Measurements from ENCODE around the gene SPAG5. TPM values are rescaled to one million over a fixed set of nuclear protein-coding genes. Genes with fewer than 3 reads are reported as not detected.

SPAG5 gene
- total RNA-seq, 4 donors from 2014 or later, result 5.7 to 13.5 (median 7.0) TPM

DNA sequence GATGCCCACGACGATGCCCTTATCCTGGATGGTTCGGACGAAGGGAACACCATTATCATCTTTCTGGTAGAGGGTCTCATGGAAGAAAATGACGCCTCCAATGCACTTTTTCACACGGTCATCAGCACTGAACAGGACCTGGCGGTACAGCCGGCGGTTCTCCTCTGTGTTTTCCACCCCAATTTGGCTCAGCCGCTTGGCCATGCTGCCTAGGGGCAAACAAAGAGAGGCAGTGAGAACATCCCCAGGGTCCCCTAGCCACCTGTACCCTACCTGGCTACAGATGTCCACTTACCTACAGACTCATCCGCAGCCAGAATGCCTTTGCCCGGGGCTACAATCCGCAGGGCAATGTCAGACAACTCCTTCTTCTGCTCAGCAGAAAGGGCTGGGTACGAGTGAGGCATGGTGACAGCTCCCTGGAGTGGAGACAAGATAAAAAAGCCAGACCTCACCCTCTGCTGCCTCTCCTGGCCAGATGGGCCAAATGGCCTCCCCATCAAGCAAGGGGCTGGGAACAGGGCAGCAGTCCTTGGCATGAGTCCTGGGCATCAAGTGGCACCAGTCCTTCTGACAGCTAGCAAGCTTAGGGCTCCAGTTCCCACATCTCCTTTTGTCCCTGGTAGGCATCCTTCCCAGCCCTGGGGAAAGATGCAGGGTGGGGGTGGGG is 23.6 kb downstream of the SPAG5 start:
- Histone ChIP-seq H3K4me1 (peaks cover 23% of the 10 kb centered on the region), H3K9me3 (no peaks in the 10 kb centered on the region), H3K27me3 (no peaks in the 10 kb centered on the region), H3K27ac (no peak overlapping the region), H3K4me3 (no peak overlapping the region), H3K36me3 (peaks cover 13% of the 10 kb centered on the region)
- WGBS, result 90% methylated on average over 14 of the region's 14 CpGs
- TF ChIP-seq EP300 (IDR thresholded peaks at IDR 0.05), result no peak
- TF ChIP-seq, protein P1, sequence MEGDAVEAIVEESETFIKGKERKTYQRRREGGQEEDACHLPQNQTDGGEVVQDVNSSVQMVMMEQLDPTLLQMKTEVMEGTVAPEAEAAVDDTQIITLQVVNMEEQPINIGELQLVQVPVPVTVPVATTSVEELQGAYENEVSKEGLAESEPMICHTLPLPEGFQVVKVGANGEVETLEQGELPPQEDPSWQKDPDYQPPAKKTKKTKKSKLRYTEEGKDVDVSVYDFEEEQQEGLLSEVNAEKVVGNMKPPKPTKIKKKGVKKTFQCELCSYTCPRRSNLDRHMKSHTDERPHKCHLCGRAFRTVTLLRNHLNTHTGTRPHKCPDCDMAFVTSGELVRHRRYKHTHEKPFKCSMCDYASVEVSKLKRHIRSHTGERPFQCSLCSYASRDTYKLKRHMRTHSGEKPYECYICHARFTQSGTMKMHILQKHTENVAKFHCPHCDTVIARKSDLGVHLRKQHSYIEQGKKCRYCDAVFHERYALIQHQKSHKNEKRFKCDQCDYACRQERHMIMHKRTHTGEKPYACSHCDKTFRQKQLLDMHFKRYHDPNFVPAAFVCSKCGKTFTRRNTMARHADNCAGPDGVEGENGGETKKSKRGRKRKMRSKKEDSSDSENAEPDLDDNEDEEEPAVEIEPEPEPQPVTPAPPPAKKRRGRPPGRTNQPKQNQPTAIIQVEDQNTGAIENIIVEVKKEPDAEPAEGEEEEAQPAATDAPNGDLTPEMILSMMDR (IDR thresholded peaks at IDR 0.05), result no peak
- no peak for TF ChIP-seq POLR2A (IDR thresholded peaks at IDR 0.05)
- TF ChIP-seq POLR2AphosphoS5 (IDR thresholded peaks at IDR 0.05), result no peak
- DNase-seq (ENCODE audit: low spot score in 2 of 2), result no peak

DNA sequence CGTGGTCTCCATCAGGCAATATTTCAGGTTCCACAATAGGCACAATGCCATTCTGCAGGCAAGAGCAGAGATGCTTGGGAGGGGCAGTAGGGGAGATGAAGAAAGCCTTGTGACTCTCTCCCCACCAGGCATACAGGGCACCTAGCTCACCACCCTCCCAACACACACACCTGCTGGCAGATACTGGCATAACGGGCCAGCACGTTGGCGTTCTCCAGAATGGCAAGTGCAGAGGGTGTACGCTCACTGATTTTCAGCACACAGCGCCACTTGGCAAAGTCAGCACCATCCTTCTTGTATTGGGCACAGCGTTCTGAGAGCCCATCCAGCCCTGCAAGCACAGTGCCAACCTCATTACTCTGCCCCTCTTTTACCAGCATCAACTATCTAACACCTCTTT is 24.3 kb downstream of the SPAG5 start:
- Histone ChIP-seq H3K4me1 (peaks cover 31% of the 10 kb centered on the region), H3K27me3 (no peaks in the 10 kb centered on the region), H3K27ac (no peak overlapping the region), H3K4me3 (no peak overlapping the region), H3K9me3 (no peaks in the 10 kb centered on the region), H3K36me3 (peaks cover 10% of the 10 kb centered on the region)
- TF ChIP-seq POLR2AphosphoS5 (IDR thresholded peaks at IDR 0.05) (no peak), POLR2A (IDR thresholded peaks at IDR 0.05) (no peak), EP300 (IDR thresholded peaks at IDR 0.05) (no peak)
- TF ChIP-seq, protein P1 (IDR thresholded peaks at IDR 0.05), result no peak
- no peak for DNase-seq (ENCODE audit: low spot score in 2 of 2)
- WGBS, result 88% methylated on average over 7 of the region's 7 CpGs

DNA sequence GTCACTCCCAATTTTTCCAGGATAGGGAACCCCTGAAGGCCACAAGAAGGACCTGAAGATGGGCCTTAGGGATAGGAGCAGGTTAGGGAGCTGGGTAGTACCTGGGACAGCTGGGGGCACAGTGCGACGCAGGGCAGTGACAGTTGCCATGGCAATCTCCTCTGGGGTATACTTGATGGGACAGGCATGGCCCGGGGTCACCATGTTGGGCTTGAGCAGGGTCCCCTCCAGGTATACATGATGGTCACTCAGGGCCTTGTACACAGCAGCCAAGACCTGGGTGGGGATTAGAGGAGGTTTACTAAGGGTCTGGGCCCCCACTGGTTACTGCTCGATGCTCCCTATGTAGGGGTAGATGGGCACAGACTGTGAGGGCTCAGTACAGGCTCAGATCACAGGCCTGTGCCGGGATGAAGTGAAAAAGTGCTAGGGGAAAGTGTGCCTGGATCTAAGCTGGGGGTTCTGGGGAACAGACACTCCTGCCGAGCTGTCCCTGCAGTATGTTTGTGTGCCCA is 24.8 kb downstream of the SPAG5 start:
- H3K36me3 ChIP-seq, result peaks cover 5% of the 10 kb centered on the region
- H3K27ac ChIP-seq, result no peak overlapping the region
- WGBS, result 95% methylated on average over 5 of the region's 6 CpGs
- H3K4me3 ChIP-seq, result no peak overlapping the region
- DNase-seq (ENCODE audit: low spot score in 2 of 2), result no peak
- H3K4me1 ChIP-seq, result peaks cover 32% of the 10 kb centered on the region
- H3K27me3 ChIP-seq, result no peaks in the 10 kb centered on the region
- TF ChIP-seq POLR2AphosphoS5 (IDR thresholded peaks at IDR 0.05), result no peak
- no peak for TF ChIP-seq POLR2A (IDR thresholded peaks at IDR 0.05)
- TF ChIP-seq EP300 (IDR thresholded peaks at IDR 0.05), result no peak
- TF ChIP-seq, protein P1 (IDR thresholded peaks at IDR 0.05), result no peak
- no peaks in the 10 kb centered on the region for H3K9me3 ChIP-seq

DNA sequence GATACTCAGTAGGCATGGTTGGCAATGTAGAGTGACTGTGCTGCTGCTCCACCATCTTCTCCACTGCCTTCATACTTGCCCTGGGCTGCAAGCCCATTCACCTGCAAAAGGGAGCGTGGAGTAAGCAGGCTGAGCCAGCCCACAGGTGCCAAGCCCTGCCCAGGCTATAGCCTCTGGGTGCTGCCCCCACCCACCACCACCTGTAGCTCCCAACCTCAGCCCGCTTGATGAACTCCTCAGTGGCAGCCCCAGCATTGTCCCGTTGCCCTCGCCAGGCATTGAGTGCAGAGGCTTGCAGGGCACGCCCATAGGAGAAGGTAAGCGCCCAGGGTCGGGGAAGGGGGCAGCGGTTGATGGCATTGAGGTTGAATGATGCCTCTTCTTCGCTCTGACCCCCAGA is 25.3 kb downstream of the SPAG5 start:
- H3K9me3 ChIP-seq, result no peaks in the 10 kb centered on the region
- no peak for DNase-seq (ENCODE audit: low spot score in 2 of 2)
- H3K27me3 ChIP-seq, result no peaks in the 10 kb centered on the region
- H3K36me3 ChIP-seq, result no peaks in the 10 kb centered on the region
- H3K27ac ChIP-seq, result no peak overlapping the region
- H3K4me3 ChIP-seq, result no peak overlapping the region
- TF ChIP-seq POLR2A (IDR thresholded peaks at IDR 0.05), result no peak
- TF ChIP-seq, protein P1 (IDR thresholded peaks at IDR 0.05), result no peak
- TF ChIP-seq POLR2AphosphoS5 (IDR thresholded peaks at IDR 0.05), result no peak
- TF ChIP-seq EP300 (IDR thresholded peaks at IDR 0.05), result no peak
- 100% methylated on average over 3 of the region's 9 CpGs for WGBS
- peaks cover 32% of the 10 kb centered on the region for H3K4me1 ChIP-seq

DNA sequence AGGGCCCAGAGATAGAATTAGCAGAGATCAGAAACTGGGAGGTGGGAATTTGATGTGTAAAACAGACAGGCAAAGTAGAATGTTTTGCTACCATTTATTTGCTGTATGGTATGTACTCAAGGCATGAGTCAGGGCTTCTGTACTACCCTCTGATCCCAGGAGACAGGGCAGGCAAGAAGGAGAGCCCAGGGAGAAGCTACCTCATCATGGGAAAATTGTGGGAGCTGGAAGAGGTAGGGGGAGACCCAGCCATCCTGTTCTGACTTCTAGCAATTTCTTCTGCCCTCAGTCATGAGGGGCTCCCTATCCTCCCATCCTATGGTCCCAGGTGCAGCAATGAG is 25.8 kb downstream of the SPAG5 start:
- Histone ChIP-seq H3K4me1 (peaks cover 32% of the 10 kb centered on the region), H3K9me3 (no peaks in the 10 kb centered on the region), H3K4me3 (no peak overlapping the region), H3K36me3 (no peaks in the 10 kb centered on the region), H3K27ac (no peak overlapping the region), H3K27me3 (no peaks in the 10 kb centered on the region)
- TF ChIP-seq EP300 (IDR thresholded peaks at IDR 0.05) (no peak), POLR2A (IDR thresholded peaks at IDR 0.05) (no peak), POLR2AphosphoS5 (IDR thresholded peaks at IDR 0.05) (no peak)
- TF ChIP-seq, protein P1 (IDR thresholded peaks at IDR 0.05), result no peak
- DNase-seq (ENCODE audit: low spot score in 2 of 2), result no peak

Data from suprapubic skin (tissue), 4 donors.